OCI-LY1 (cell line): ENCODE measurements around the gene TGFBR3L.
A peak's percentile ranks its signal among the peaks of the same experiment; 100 is the strongest.

Experiments used
- CTCF ChIP-seq: fragments of 200-600 bp; sonication (generic), shearing (Covaris generic); IDR thresholded peaks from 2 replicates; pipeline ENCODE4 v1.5.1; 2017; ENCODE audit warnings: mild to moderate bottlenecking, antibody characterized with exemption, low read length, moderate library complexity, mixed read lengths
- EZH2 ChIP-seq: fragments of 200-600 bp; sonication (generic), shearing (Covaris generic); IDR thresholded peaks from 2 replicates; pipeline ENCODE4 v1.8.0; 2017; ENCODE audit warnings: borderline replicate concordance, mixed run types, mild to moderate bottlenecking, antibody characterized with exemption, low read length, moderate library complexity, mixed read lengths

DNA sequence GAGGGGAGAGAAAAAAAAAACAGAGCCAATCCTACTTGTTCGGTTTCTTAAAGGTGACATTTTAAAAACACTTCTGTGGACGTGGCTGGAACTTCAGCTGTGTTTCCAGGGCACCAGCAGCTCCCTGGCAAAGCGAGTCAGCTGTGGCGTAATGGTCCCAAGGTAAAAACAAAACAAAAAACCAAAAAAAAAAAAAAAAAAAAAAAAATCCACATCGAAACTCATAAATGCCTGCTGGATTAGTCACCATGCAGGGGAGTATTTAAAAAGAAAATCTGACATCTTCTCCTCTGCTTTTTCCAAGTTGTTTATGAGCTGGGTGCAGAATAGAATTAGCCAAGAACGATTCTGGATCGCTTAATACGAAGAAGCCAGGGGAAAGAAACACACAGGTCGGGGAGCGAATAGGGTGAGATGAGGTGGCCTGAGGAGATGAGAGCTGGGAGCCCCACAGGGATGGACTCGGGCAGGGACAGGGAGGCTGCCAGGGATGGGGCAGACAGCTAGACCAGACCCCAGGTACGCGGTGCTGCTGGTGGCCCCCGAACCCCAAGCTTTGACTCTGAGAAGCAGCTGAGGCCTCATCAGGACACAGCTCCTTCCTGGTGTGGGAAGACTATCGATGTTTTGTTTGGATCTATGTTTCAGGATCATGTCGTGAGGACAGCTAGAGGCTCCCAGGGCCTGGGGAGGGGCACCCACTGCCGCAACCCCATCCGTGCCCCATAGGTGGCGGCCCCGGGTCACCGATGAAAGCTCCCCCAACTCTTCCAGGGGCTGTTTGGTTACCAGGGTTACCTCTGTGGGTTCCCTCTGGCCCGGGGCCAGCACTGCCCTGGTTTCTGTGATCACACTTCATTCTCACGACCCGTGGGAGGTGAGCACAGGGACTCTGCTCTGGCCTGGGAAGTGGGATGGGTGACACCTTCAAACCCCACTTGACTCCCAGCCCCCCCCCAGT is 14.4 kb downstream of the TGFBR3L start:
- TF ChIP-seq CTCF (peak; percentile 43), EZH2 (no peak)
